Heart left ventricle (tissue), 16 donors: ENCODE data around the gene OR52N4. TPM values are rescaled to one million over a fixed set of nuclear protein-coding genes. Genes with fewer than 3 reads are reported as not detected.

Source experiments
- ATAC-seq, 4 donors: fragments of 200-7000 bp; cut with Tn5 transposase; one replicate each; pipeline ENCODE4 v1.9.1; 2020 to 2022; ENCODE audit warnings: moderate library complexity in 4 of 4, mild to moderate bottlenecking in 3 of 4, moderate number of reproducible peaks in 1 of 4
- DNase-seq, 5 donors: peaks; one replicate each; pipeline ENCODE4 v3.0.0-alpha.2; 2020
- H3K27ac ChIP-seq, 12 donors: fragments of 200-600 bp; sonication (generic) in 4 of 12; one replicate each; pipeline versions ENCODE4 v1.5.0 to v1.8.0; 2016 to 2022; ENCODE audit warnings: mild to moderate bottlenecking in 2 of 12
- H3K27me3 ChIP-seq, 9 donors: fragments of 200-600 bp; sonication (generic) in 2 of 9; one replicate each; pipeline versions ENCODE4 v1.5.1 to v1.8.0; 2016 to 2022; ENCODE audit warnings: mild to moderate bottlenecking in 3 of 9
- H3K36me3 ChIP-seq, 9 donors: fragments of 200-600 bp; sonication (generic) in 2 of 9; one replicate each; pipeline versions ENCODE4 v1.5.0 to v1.8.0; 2018 to 2022; ENCODE audit warnings: mild to moderate bottlenecking in 2 of 9
- H3K4me1 ChIP-seq, 12 donors: fragments of 200-600 bp; sonication (generic) in 4 of 12; one replicate each; pipeline versions ENCODE4 v1.5.0 to v1.8.0; 2016 to 2022; ENCODE audit warnings: mild to moderate bottlenecking in 3 of 12
- H3K4me3 ChIP-seq, 12 donors: fragments of 200-600 bp; sonication (generic) in 4 of 12; one replicate each; pipeline versions ENCODE4 v1.5.0 to v1.8.0; 2017 to 2022; ENCODE audit warnings: mild to moderate bottlenecking in 9 of 12, moderate library complexity in 4 of 12
- H3K9me3 ChIP-seq, 12 donors: fragments of 200-600 bp; sonication (generic) in 4 of 12; one replicate each; pipeline versions ENCODE4 v1.5.0 to v1.8.0; 2016 to 2022; ENCODE audit warnings: mild to moderate bottlenecking in 1 of 12
- POLR2A ChIP-seq, 2 donors: fragments of 450-650 bp; IDR thresholded peaks; one replicate each; pipeline ENCODE4 v1.6.1; 2017; ENCODE audit warnings: antibody characterized with exemption in 2 of 2, mild to moderate bottlenecking in 2 of 2, moderate library complexity in 2 of 2
- WGBS, 4 donors: extraction: QIAGEN DNeasy Blood & Tissue Kit in 2 of 4; methylation state at CpG; one replicate each; pipeline versions ENCODE4 v1.1.5 to v1.1.7; 2013 to 2018; 5-methylcytosine and 5-hydroxymethylcytosine counted together
- intact Hi-C, 10 donors: fragments of 100-400 bp; cut with DNase I; formaldehyde crosslinking; loops; one replicate each; pipeline versions ENCODE4 v1.11.1 to v1.14.2; 2022
- polyA plus RNA-seq, 2 donors: library from polyadenylated mRNA; stranded (reverse); fragments of 200-250 nt; gene quantifications; one replicate each; pipeline ENCODE4 v1.2.3, GENCODE V29; 2013
- total RNA-seq, 9 donors: library from RNA; depleted of rRNA in 2 of 9; stranded (reverse); fragments of >200 nt in 2 of 9; fragmentation: NEBNext Ultra II Directional in 3 of 9; extraction: Animal tissue kit (Norgen Biotek cat#: 25700) in 3 of 9; gene quantifications; one replicate each; pipeline versions ENCODE4 v1.1.0 to v1.2.4, GENCODE V29; 2016 to 2023
- TF ChIP-seq, protein P1 (sequence below), 12 donors: fragments of 200-600 bp; sonication (generic) in 4 of 12; IDR thresholded peaks; one replicate each; pipeline versions ENCODE4 v1.5.0 to v1.8.0; 2018 to 2022; ENCODE audit warnings: antibody characterized with exemption in 12 of 12, mild to moderate bottlenecking in 5 of 12
- donor health status: ischemic (EF 13 %, LVEDD 7.1; RV severe dilation, severe dysfunction).
- donor health status: healthy with polysubstance abuse.
- donor health status: DM: no; HTN: yes; CAD: no.
- donor health status: DM: no; HTN: no; CAD: no.
- donor health status: ischemic (EF 25% LVEDD 6.9; RV normal size, moderate dysfunction).
- donor health status: ischemic (EF 25% LVEDD 5.7; RV mildly dilated, moderate dysfunction).
- donor health status: healthy.
- donor health status: DM: yes; HTN: yes; CAD: no.
- donor health status: ischemic (EF 35%, LVEDD 5.7; RV mildly dilated, moderate dysfunction).
- donor health status: nonischemic (EF 11% LVEDD 7.7; RV severe dilation, severe dysfunction).
- donor health status: DM: yes; HTN: yes; CAD: no.
- donor health status: PGD.
- donor health status: ischemic (EF 29% LVEDD 5.4; RV normal size, mild dysfunction).
- donor health status: nonischemic (EF 23%, LVEDD 6.1; RV moderate dilation, normal function).

Gene OR52N4
- total and polyA plus RNA-seq, 11 donors, result 0.38 TPM; not detected in 10

DNA sequence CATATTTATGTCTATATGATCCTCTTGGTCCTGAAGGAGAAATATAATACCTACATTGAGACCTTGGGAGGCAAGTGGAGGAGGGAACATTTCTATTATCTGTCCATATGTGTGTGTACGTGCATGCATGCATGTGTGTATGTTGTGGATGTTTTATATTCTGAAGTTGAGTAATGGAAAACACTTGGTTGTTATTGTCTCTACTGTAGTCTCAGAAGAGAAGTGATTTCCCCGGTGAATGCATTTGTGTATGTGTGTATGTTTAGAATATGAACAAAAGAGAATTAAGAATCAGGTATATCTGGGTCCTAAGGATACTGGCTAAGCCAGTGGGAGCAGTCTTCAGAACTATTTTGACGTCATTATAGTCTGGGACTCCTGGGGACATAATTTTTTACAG is 37.1 kb downstream of the OR52N4 start, which contains the start of gene OR52N1:
TSS of gene OR52N1 (minus strand) at position 101 of the 400 bp plus-strand sequence. CDS start 2,449 bp downstream, outside the sequence.
- Histone ChIP-seq H3K9me3 (peaks cover 0 to 12% (median 0%) of the 10 kb centered on the region in 12 donors), H3K27me3 (no peaks in the 10 kb centered on the region), H3K27ac (no peak within 1 kb of the TSS), H3K36me3 (no peaks in the 10 kb centered on the region), H3K4me3 (no peak within 1 kb of the TSS), H3K4me1 (no peaks in the 10 kb centered on the region)
- ATAC-seq (no peak), DNase-seq (no peak)
- 62 to 77% (median 71%) methylated on average over 3 of the region's 3 CpGs for WGBS, 4 donors
- TF ChIP-seq, protein P1, sequence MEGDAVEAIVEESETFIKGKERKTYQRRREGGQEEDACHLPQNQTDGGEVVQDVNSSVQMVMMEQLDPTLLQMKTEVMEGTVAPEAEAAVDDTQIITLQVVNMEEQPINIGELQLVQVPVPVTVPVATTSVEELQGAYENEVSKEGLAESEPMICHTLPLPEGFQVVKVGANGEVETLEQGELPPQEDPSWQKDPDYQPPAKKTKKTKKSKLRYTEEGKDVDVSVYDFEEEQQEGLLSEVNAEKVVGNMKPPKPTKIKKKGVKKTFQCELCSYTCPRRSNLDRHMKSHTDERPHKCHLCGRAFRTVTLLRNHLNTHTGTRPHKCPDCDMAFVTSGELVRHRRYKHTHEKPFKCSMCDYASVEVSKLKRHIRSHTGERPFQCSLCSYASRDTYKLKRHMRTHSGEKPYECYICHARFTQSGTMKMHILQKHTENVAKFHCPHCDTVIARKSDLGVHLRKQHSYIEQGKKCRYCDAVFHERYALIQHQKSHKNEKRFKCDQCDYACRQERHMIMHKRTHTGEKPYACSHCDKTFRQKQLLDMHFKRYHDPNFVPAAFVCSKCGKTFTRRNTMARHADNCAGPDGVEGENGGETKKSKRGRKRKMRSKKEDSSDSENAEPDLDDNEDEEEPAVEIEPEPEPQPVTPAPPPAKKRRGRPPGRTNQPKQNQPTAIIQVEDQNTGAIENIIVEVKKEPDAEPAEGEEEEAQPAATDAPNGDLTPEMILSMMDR (IDR thresholded peaks at IDR 0.05), result no peak
- no peak for TF ChIP-seq POLR2A (IDR thresholded peaks at IDR 0.05)
- intact Hi-C loops, result no loop called here

DNA sequence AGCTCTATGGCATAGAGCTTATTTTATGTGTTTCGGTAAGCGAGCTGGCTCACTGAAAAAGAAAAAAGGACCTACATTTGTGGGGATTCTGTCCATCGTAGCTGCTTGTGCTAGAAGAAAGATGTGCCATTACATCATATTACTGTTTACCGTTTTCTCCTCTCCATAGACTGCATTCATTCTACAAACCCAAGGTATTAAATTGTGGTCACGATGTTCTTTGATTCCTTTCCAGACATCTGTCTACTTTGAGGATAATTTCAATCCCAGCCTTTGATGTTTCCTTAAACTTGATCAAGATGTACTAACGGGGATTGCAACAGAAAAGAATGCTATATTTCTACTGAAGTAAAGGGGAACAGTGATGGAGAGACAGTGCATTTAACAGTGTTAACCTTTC is 42.5 kb downstream of the OR52N4 start:
- Histone ChIP-seq H3K4me3 (no peak overlapping the region), H3K27me3 (no peaks in the 10 kb centered on the region), H3K36me3 (no peaks in the 10 kb centered on the region), H3K4me1 (no peaks in the 10 kb centered on the region), H3K27ac (no peak overlapping the region), H3K9me3 (peaks cover 0 to 12% (median 0%) of the 10 kb centered on the region in 12 donors)
- ATAC-seq, result no peak
- TF ChIP-seq, protein P1 (IDR thresholded peaks at IDR 0.05), result no peak
- TF ChIP-seq POLR2A (IDR thresholded peaks at IDR 0.05), result no peak
- intact Hi-C loops, result no loop called here
- DNase-seq, result no peak
- 84 to 88% (median 86%) methylated on average over 6 of the region's 6 CpGs for WGBS, 4 donors

DNA sequence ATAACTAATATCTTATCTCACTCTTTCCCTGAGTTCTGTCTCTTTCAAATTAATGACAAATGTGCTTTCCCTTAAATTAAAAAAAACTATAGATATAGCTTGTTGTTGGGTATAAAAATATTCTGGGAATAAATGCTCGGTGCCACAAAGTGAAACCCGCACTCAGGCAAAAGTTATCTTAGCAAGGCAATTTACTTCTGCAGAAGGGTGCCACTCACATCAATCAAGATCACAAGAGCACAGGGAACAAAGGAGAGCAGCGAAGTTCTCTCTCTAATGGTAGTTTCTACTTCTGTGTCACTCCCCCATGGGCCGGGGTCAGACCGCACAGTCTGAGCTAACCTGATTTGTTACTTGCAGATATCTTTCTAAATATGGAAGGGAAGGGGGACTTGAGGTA is 49.9 kb downstream of the OR52N4 start:
- intact Hi-C loops, result loop anchor here in 7 of 10 donors (10.0 kb wide), 5 partner anchors 199 to 1169 kb away; partner anchors contain the start of genes OR51D1 (in 1 of the 7), OR51V1 (in 1 of the 7) and TRIM6 (in 1 of the 7)
- DNase-seq (no peak), ATAC-seq (no peak)
- Histone ChIP-seq H3K4me1 (peaks cover 0 to 8% (median 0%) of the 10 kb centered on the region in 12 donors), H3K27ac (no peak overlapping the region), H3K4me3 (no peak overlapping the region), H3K36me3 (no peaks in the 10 kb centered on the region), H3K27me3 (peaks cover 0 to 2% (median 0%) of the 10 kb centered on the region in 9 donors), H3K9me3 (peaks cover 0 to 13% (median 0%) of the 10 kb centered on the region in 12 donors)
- 81 to 93% (median 87%) methylated on average over 5 of the region's 5 CpGs for WGBS, 4 donors
- no peak for TF ChIP-seq POLR2A (IDR thresholded peaks at IDR 0.05)

Other genes starting within 250 kb of the OR52N4 start
- gene UBQLN3, start 244.3 kb upstream of the OR52N4 start, total RNA-seq, result under 1 TPM in 1 of 9 donors, not detected in 8; 0.16 TPM
- gene UBQLN3, start 244.3 kb upstream of the OR52N4 start, polyA plus RNA-seq, result not detected
- gene UBQLNL, start 237.5 kb upstream of the OR52N4 start, total RNA-seq, result under 1 TPM in 5 of 9 donors, not detected in 4; 0.14 to 0.25 (median 0.17) TPM
- gene UBQLNL, start 237.5 kb upstream of the OR52N4 start, polyA plus RNA-seq, result under 1 TPM; 0.03 to 0.23 TPM
- gene OR52H1, start 205.7 kb upstream of the OR52N4 start, total RNA-seq, result under 1 TPM in 2 of 9 donors, not detected in 7; 0.32 to 0.47 TPM
- not detected for gene OR52H1, start 205.7 kb upstream of the OR52N4 start, polyA plus RNA-seq
- not detected for gene OR52B6, start 173.4 kb upstream of the OR52N4 start, total RNA-seq
- gene OR52B6, start 173.4 kb upstream of the OR52N4 start, polyA plus RNA-seq, result not detected
- 1 to 10 TPM in 6 of 9 donors, under 1 TPM in 3; 0.39 to 2.4 (median 1.1) TPM for gene TRIM6, start 157.6 kb upstream of the OR52N4 start, total RNA-seq
- gene TRIM6, start 157.6 kb upstream of the OR52N4 start, polyA plus RNA-seq, result under 1 TPM; 0.50 to 0.88 TPM
- 1 to 10 TPM; 1.3 to 9.1 (median 1.6) TPM for gene TRIM34, start 129.2 kb upstream of the OR52N4 start, total RNA-seq
- gene TRIM34, start 129.2 kb upstream of the OR52N4 start, polyA plus RNA-seq, result 1 to 10 TPM in 1 of 2 donors, under 1 TPM in 1; 0.72 to 1.9 TPM
- gene TRIM5, start 69.2 kb upstream of the OR52N4 start, total RNA-seq, result 10 to 100 TPM in 2 of 9 donors, 1 to 10 TPM in 7; 7.5 to 15.9 (median 8.9) TPM
- 1 to 10 TPM; 4.7 to 8.2 TPM for gene TRIM5, start 69.2 kb upstream of the OR52N4 start, polyA plus RNA-seq
- 10 to 100 TPM in 8 of 9 donors, 1 to 10 TPM in 1; 9.4 to 83.0 (median 17.0) TPM for gene TRIM22, start 64.5 kb upstream of the OR52N4 start, total RNA-seq
- gene TRIM22, start 64.5 kb upstream of the OR52N4 start, polyA plus RNA-seq, result 1 to 10 TPM; 9.2 to 10.0 TPM
- gene OR56B1, start 17.8 kb upstream of the OR52N4 start, total RNA-seq, result under 1 TPM in 1 of 9 donors, not detected in 8; 0.13 TPM
- not detected for gene OR56B1, start 17.8 kb upstream of the OR52N4 start, polyA plus RNA-seq
- not detected for gene OR52N5, start 29.1 kb downstream of the OR52N4 start, total RNA-seq
- not detected for gene OR52N5, start 29.1 kb downstream of the OR52N4 start, polyA plus RNA-seq
- gene OR52N1, start 37.0 kb downstream of the OR52N4 start, total RNA-seq, result under 1 TPM in 1 of 9 donors, not detected in 8; 0.21 TPM
- not detected for gene OR52N1, start 37.0 kb downstream of the OR52N4 start, polyA plus RNA-seq
- not detected for gene OR52N2, start 54.7 kb downstream of the OR52N4 start, total RNA-seq
- gene OR52N2, start 54.7 kb downstream of the OR52N4 start, polyA plus RNA-seq, result not detected
- not detected for gene OR52E6, start 87.7 kb downstream of the OR52N4 start, total RNA-seq
- not detected for gene OR52E6, start 87.7 kb downstream of the OR52N4 start, polyA plus RNA-seq
- not detected for gene OR52E8, start 103.4 kb downstream of the OR52N4 start, total RNA-seq
- gene OR52E8, start 103.4 kb downstream of the OR52N4 start, polyA plus RNA-seq, result not detected
- not detected for gene OR52E4, start 126.4 kb downstream of the OR52N4 start, total RNA-seq
- not detected for gene OR52E4, start 126.4 kb downstream of the OR52N4 start, polyA plus RNA-seq
- gene OR52E5, start 139.0 kb downstream of the OR52N4 start, total RNA-seq, result not detected
- gene OR52E5, start 139.0 kb downstream of the OR52N4 start, polyA plus RNA-seq, result not detected
- gene OR56A3, start 188.0 kb downstream of the OR52N4 start, total RNA-seq, result not detected
- not detected for gene OR56A3, start 188.0 kb downstream of the OR52N4 start, polyA plus RNA-seq
- not detected for gene OR56A5, start 214.3 kb downstream of the OR52N4 start, total RNA-seq
- not detected for gene OR56A5, start 214.3 kb downstream of the OR52N4 start, polyA plus RNA-seq
- not detected for gene OR52L1, start 232.7 kb downstream of the OR52N4 start, total RNA-seq
- gene OR52L1, start 232.7 kb downstream of the OR52N4 start, polyA plus RNA-seq, result not detected